Parathyroid adenoma (tissue), 2 donors: Measurements from ENCODE around the gene CCDC47.

Experiments
- H2AFZ ChIP-seq: fragments of 300-600 bp; sonication (generic); one replicate; pipeline ENCODE4 v1.7.0; 2017; ENCODE audit warnings: antibody characterized with exemption, mild to moderate bottlenecking
- H3K27ac ChIP-seq: fragments of 300-600 bp; sonication (generic); one replicate; pipeline ENCODE4 v1.7.0; 2017
- H3K27me3 ChIP-seq: fragments of 300-600 bp; sonication (generic); one replicate; pipeline ENCODE4 v1.7.0; 2017; ENCODE audit warnings: low read length; ENCODE audit not compliant: control insufficient read depth, insufficient read depth
- H3K36me3 ChIP-seq: fragments of 300-600 bp; sonication (generic); one replicate; pipeline ENCODE4 v1.7.0; 2017; ENCODE audit warnings: low read length; ENCODE audit not compliant: control insufficient read depth, insufficient read depth
- H3K4me1 ChIP-seq: fragments of 300-600 bp; sonication (generic); one replicate; pipeline ENCODE4 v1.7.0; 2017; ENCODE audit warnings: control low read depth
- H3K4me2 ChIP-seq: fragments of 300-600 bp; sonication (generic); one replicate; pipeline ENCODE4 v1.7.0; 2017; ENCODE audit warnings: low read length
- H3K4me3 ChIP-seq: fragments of 300-600 bp; sonication (generic); one replicate; pipeline ENCODE4 v1.7.0; 2017; ENCODE audit warnings: low read depth, low read length
- H3K79me2 ChIP-seq: fragments of 300-600 bp; sonication (generic); one replicate; pipeline ENCODE4 v1.7.0; 2017; ENCODE audit warnings: control low read depth
- H3K9ac ChIP-seq: fragments of 300-600 bp; sonication (generic); one replicate; pipeline ENCODE4 v1.7.0; 2017; ENCODE audit warnings: mild to moderate bottlenecking
- H3K9me3 ChIP-seq: fragments of 300-600 bp; sonication (generic); one replicate; pipeline ENCODE4 v1.7.0; 2017; ENCODE audit warnings: low read length; ENCODE audit not compliant: control insufficient read depth
- TF ChIP-seq, protein P1 (sequence below): fragments of 300-600 bp; sonication (generic); IDR thresholded peaks from one replicate; pipeline ENCODE4 v1.7.0; 2017; ENCODE audit warnings: antibody characterized with exemption, mild to moderate bottlenecking
- donor health status: primary hyperparathyroidism.

CCDC47 gene

DNA sequence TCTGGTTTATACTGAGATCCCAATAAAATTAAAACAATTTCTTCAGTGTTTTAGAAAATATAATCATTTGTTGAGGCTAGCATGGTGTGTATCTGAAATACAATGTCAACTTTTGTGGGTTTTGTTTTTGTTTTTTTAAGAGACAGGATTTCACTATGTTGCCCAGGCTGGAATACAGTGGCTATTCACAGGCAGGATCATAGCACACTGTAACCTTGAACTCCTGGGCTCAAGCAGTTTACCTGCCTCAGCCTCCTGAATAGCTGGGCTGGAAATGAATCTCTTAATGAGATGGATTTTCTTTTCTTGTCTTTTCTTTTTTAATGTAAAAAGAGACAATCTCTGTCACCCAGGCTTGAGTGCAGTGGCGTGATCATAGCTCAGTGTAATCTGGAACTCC, 12.7 kb upstream of the CCDC47 start:
- H3K4me2 ChIP-seq, result no peak overlapping the region
- H3K27me3 ChIP-seq, result no peaks in the 10 kb centered on the region
- no peak overlapping the region for H3K27ac ChIP-seq
- H3K36me3 ChIP-seq, result no peaks in the 10 kb centered on the region
- H3K4me1 ChIP-seq, result peaks cover 5% of the 10 kb centered on the region
- no peak overlapping the region for H3K9ac ChIP-seq
- TF ChIP-seq, protein P1, sequence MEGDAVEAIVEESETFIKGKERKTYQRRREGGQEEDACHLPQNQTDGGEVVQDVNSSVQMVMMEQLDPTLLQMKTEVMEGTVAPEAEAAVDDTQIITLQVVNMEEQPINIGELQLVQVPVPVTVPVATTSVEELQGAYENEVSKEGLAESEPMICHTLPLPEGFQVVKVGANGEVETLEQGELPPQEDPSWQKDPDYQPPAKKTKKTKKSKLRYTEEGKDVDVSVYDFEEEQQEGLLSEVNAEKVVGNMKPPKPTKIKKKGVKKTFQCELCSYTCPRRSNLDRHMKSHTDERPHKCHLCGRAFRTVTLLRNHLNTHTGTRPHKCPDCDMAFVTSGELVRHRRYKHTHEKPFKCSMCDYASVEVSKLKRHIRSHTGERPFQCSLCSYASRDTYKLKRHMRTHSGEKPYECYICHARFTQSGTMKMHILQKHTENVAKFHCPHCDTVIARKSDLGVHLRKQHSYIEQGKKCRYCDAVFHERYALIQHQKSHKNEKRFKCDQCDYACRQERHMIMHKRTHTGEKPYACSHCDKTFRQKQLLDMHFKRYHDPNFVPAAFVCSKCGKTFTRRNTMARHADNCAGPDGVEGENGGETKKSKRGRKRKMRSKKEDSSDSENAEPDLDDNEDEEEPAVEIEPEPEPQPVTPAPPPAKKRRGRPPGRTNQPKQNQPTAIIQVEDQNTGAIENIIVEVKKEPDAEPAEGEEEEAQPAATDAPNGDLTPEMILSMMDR, result no peak
- no peak overlapping the region for H2AFZ ChIP-seq
- peaks cover 49% of the 10 kb centered on the region for H3K79me2 ChIP-seq
- no peaks in the 10 kb centered on the region for H3K9me3 ChIP-seq
- H3K4me3 ChIP-seq, result no peak overlapping the region

- no peak overlapping the region for H3K9ac ChIP-seq
- no peaks in the 10 kb centered on the region for H3K36me3 ChIP-seq
- TF ChIP-seq, protein P1, result no peak
- H3K4me1 ChIP-seq, result peaks cover 5% of the 10 kb centered on the region
- H3K27me3 ChIP-seq, result no peaks in the 10 kb centered on the region
- no peak overlapping the region for H2AFZ ChIP-seq
- H3K79me2 ChIP-seq, result peaks cover 54% of the 10 kb centered on the region
- H3K4me3 ChIP-seq, result no peak overlapping the region
- H3K9me3 ChIP-seq, result no peaks in the 10 kb centered on the region
- H3K4me2 ChIP-seq, result no peak overlapping the region
- H3K27ac ChIP-seq, result no peak overlapping the region
These were observed 12.2 kb upstream of the CCDC47 start for GRCh38 chr17:63785556-63785955.

GRCh38 chr17:63783522-63783921, 10.1 kb upstream of the CCDC47 start:
- Histone ChIP-seq H2AFZ (no peak overlapping the region), H3K27me3 (no peaks in the 10 kb centered on the region), H3K4me2 (no peak overlapping the region), H3K9me3 (no peaks in the 10 kb centered on the region), H3K79me2 (peaks cover 66% of the 10 kb centered on the region), H3K36me3 (no peaks in the 10 kb centered on the region), H3K4me1 (peaks cover 8% of the 10 kb centered on the region), H3K27ac (no peak overlapping the region), H3K9ac (no peak overlapping the region), H3K4me3 (no peak overlapping the region)
- TF ChIP-seq, protein P1, result no peak

GRCh38 chr17:63780928-63781327, 7.5 kb upstream of the CCDC47 start:
- TF ChIP-seq, protein P1, result no peak
- Histone ChIP-seq H3K79me2 (peaks cover 79% of the 10 kb centered on the region), H3K27me3 (no peaks in the 10 kb centered on the region), H3K9me3 (no peaks in the 10 kb centered on the region), H3K4me3 (no peak overlapping the region), H3K27ac (no peak overlapping the region), H3K4me1 (peaks cover 12% of the 10 kb centered on the region), H3K9ac (no peak overlapping the region), H2AFZ (no peak overlapping the region), H3K4me2 (no peak overlapping the region), H3K36me3 (no peaks in the 10 kb centered on the region)

GRCh38 chr17:63780507-63780906, 7.1 kb upstream of the CCDC47 start:
- H3K4me3 ChIP-seq, result no peak overlapping the region
- no peaks in the 10 kb centered on the region for H3K27me3 ChIP-seq
- no peak overlapping the region for H3K9ac ChIP-seq
- no peaks in the 10 kb centered on the region for H3K9me3 ChIP-seq
- H3K4me2 ChIP-seq, result no peak overlapping the region
- no peak overlapping the region for H3K27ac ChIP-seq
- H2AFZ ChIP-seq, result no peak overlapping the region
- TF ChIP-seq, protein P1, result no peak
- H3K79me2 ChIP-seq, result peaks cover 83% of the 10 kb centered on the region
- H3K36me3 ChIP-seq, result no peaks in the 10 kb centered on the region
- H3K4me1 ChIP-seq, result peaks cover 16% of the 10 kb centered on the region
